ENCODE results near the gene TUBA3D.
"Not testable (repeated sequence)": the region's sequence is repeated elsewhere in the genome, so short reads cannot be mapped to it uniquely, and the experiment has no call there.

TUBA3D gene

GRCh38 chr2:131530626-131531344, 54.9 kb downstream of the TUBA3D start:
- DNase-seq (ENCODE audit: extremely low read depth in 1 of 2, low read depth in 1 of 2) = not testable (repeated sequence)

- DNase-seq (ENCODE audit: extremely low read depth in 1 of 2, low read depth in 1 of 2) = not testable (repeated sequence)
These were observed 55.7 kb downstream of the TUBA3D start for GRCh38 chr2:131531547-131532185.

Data from stimulated activated CD8-positive, alpha-beta memory T cell treated with anti-CD3 and anti-CD28 coated beads, Interleukin-7, amount 100 ng/mL, for 48 hours (primary cell).